ENCODE measurements around the gene USP24. TPM values are rescaled to one million over a fixed set of nuclear protein-coding genes. Genes with fewer than 3 reads are reported as not detected.

USP24 gene
- total RNA-seq, 2 donors from 2014 or later = 31.8 to 34.9 TPM

DNA sequence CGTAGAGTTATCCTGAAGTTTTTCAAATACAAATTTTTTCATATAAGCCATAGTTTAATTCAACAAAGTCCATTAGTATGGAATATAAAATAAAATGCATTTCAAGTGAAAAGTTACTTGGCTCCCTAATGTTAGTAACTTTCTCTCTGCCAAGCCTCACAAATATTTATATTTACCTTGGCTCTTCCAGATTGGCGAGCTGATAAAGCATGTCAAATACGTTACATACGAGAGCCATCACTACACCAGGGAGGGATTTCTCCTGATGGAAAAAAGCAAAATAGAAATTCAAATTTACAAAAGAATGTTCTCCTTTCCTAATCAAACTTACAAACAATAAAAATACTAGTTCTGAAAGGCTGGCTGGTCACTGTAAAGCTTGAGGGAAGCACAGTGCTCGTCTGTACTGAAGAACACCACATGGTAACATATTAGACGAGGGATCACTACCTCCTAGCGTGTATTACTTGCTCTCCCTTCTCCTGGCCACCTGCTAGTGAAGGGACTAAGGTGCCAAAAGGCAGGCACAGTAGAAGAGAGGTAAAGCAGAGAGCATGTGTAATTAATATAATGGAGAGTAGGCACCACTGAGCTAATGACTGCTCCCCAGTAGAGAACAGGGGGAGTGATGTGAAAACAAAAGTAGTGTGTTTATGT lies 80.9 kb downstream of the USP24 start:
- intact Hi-C loops (cut with DNase I) = loop anchor here (5.0 kb wide), 1 partner anchor 52 kb away; no protein-coding TSS in a partner anchor
- no peak overlapping the region for H3K9ac ChIP-seq (ENCODE audit: low read depth in 2 of 2, low read length in 2 of 2)
- H3K9me3 ChIP-seq = no peaks in the 10 kb centered on the region
- peaks cover 10% of the 10 kb centered on the region for H3K36me3 ChIP-seq
- TF ChIP-seq, protein P1, sequence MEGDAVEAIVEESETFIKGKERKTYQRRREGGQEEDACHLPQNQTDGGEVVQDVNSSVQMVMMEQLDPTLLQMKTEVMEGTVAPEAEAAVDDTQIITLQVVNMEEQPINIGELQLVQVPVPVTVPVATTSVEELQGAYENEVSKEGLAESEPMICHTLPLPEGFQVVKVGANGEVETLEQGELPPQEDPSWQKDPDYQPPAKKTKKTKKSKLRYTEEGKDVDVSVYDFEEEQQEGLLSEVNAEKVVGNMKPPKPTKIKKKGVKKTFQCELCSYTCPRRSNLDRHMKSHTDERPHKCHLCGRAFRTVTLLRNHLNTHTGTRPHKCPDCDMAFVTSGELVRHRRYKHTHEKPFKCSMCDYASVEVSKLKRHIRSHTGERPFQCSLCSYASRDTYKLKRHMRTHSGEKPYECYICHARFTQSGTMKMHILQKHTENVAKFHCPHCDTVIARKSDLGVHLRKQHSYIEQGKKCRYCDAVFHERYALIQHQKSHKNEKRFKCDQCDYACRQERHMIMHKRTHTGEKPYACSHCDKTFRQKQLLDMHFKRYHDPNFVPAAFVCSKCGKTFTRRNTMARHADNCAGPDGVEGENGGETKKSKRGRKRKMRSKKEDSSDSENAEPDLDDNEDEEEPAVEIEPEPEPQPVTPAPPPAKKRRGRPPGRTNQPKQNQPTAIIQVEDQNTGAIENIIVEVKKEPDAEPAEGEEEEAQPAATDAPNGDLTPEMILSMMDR (IDR thresholded peaks at IDR 0.05) = no peak
- no peaks in the 10 kb centered on the region for H3K4me1 ChIP-seq
- no peak for DNase-seq
- no peak overlapping the region for H3K4me3 ChIP-seq
- H3K27me3 ChIP-seq = no peaks in the 10 kb centered on the region
- no peak overlapping the region for H3K27ac ChIP-seq

DNA sequence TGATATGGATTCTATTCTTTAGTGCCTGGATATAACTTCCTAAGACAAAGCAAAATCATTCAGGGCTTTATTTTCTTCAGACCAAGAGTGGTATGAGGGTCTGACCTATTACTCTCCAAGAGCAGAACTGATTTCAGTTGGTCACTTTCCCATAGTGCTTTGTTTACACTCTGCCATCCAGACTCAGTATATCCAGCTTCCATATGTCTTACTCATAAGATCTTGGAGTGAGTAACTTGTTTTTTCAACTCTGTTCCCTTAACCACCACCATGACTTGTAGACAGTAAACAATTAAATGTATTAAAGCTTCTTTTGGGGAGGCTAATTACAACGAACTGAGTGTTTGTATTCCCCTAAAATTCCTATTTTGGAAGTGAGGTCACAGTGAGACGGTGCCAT lies 83.4 kb downstream of the USP24 start:
- intact Hi-C loops (cut with DNase I) = loop anchor here (5.0 kb wide), 1 partner anchor 50 kb away; no protein-coding TSS in a partner anchor
- H3K36me3 ChIP-seq = peaks cover 10% of the 10 kb centered on the region
- H3K27ac ChIP-seq = no peak overlapping the region
- H3K9me3 ChIP-seq = no peaks in the 10 kb centered on the region
- no peak overlapping the region for H3K4me3 ChIP-seq
- TF ChIP-seq, protein P1 (IDR thresholded peaks at IDR 0.05) = no peak
- H3K9ac ChIP-seq (ENCODE audit: low read depth in 2 of 2, low read length in 2 of 2) = no peak overlapping the region
- H3K27me3 ChIP-seq = no peaks in the 10 kb centered on the region
- no peak for DNase-seq
- H3K4me1 ChIP-seq = no peaks in the 10 kb centered on the region

DNA sequence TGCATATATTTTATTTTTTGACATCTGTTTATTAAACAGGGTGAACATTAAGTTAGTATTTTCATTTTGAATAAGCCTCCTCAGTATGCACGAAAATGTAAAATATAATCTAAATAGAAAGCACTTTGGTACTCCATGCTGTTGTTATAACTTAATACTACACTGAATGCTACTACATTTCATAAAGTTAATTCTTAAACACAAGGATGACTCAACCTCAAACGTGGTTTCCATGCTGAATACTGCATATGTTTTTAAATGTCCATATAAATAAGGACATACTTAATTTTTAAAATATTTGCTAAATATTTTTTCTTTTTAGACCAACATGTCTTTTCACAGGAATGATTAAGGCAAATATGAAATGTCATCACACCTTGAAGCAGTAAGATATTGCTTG lies 83.9 kb downstream of the USP24 start:
- intact Hi-C loops (cut with DNase I) = loop anchor here (5.0 kb wide), 1 partner anchor 49 kb away; no protein-coding TSS in a partner anchor
- Histone ChIP-seq H3K4me1 (no peaks in the 10 kb centered on the region), H3K27ac (no peak overlapping the region), H3K36me3 (peaks cover 10% of the 10 kb centered on the region), H3K9me3 (no peaks in the 10 kb centered on the region), H3K4me3 (no peak overlapping the region), H3K9ac (ENCODE audit: low read depth in 2 of 2, low read length in 2 of 2) (no peak overlapping the region), H3K27me3 (no peaks in the 10 kb centered on the region)
- no peak for DNase-seq
- TF ChIP-seq, protein P1 (IDR thresholded peaks at IDR 0.05) = no peak

DNA sequence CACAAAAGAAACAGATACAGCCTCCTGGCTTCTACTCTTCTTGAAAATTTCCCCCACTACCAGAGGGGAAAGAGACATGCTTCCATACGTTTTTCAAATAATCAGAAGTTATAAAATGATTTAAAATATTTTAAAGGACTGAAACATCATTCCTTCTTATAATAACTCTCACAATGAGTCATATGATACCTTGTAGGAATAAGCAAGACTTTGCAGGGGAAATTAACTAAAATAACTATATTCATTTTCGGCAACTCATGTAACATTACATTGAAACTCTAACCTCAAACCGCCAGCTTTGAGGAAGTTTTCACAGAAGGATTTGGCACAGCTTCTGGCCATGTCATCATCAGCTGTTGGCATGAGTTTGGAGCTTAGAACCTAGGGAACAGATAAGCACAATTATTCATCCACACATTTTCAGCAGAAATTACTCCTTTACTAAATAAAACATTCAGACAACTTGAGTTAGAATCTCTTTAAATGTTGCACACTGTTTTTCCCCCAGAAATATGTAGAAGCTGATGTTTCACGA lies 85.9 kb downstream of the USP24 start:
- H3K9me3 ChIP-seq = no peaks in the 10 kb centered on the region
- H3K27ac ChIP-seq = no peak overlapping the region
- TF ChIP-seq, protein P1 (IDR thresholded peaks at IDR 0.05) = no peak
- no peak for DNase-seq
- no peaks in the 10 kb centered on the region for H3K27me3 ChIP-seq
- no peak overlapping the region for H3K4me3 ChIP-seq
- intact Hi-C loops (cut with DNase I) = no loop called here
- H3K9ac ChIP-seq (ENCODE audit: low read depth in 2 of 2, low read length in 2 of 2) = no peak overlapping the region
- H3K36me3 ChIP-seq = peaks cover 10% of the 10 kb centered on the region
- no peaks in the 10 kb centered on the region for H3K4me1 ChIP-seq

DNA sequence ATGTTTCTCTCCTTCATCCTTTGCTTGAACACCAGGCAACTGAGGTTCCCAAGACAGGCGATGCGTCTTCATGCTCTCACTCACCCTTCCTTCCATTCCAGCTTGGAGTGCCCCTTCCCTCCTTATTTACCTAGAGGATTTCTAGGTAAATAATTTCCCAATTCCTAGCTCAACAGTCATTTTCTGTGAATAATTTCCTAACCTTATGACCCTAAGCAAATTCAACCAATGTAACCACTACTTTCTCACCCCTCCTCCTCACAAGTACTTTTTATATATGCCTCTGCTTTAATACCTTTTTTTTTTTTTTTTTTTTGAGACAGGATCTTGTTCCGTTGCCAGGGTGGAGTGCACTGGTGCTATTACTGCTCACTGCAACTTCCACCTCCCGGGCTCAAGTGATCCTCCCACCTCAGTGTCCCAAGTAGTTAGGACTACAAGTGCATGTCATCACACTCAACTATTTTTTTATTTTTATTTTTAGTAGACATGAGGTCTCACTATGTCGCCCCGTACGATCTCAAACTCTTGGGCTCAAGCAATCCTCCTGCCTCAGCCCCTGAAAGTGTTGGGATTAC lies 86.7 kb downstream of the USP24 start:
- Histone ChIP-seq H3K27ac (no peak overlapping the region), H3K4me1 (no peaks in the 10 kb centered on the region), H3K27me3 (no peaks in the 10 kb centered on the region), H3K4me3 (no peak overlapping the region), H3K9ac (ENCODE audit: low read depth in 2 of 2, low read length in 2 of 2) (no peak overlapping the region), H3K36me3 (peaks cover 13% of the 10 kb centered on the region), H3K9me3 (no peaks in the 10 kb centered on the region)
- no peak for DNase-seq
- TF ChIP-seq, protein P1 (IDR thresholded peaks at IDR 0.05) = no peak
- intact Hi-C loops (cut with DNase I) = no loop called here

All from colonic mucosa (tissue), 4 donors.